Dendritic cell treated with granulocyte-macrophage colony-stimulating factor and Interleukin-4, amounts not matched to agents 40 ng/mL and 50 ng/mL, for 4 days (primary cell): ENCODE results near the gene SEC16A.

Source experiments
- H3K27ac Mint-ChIP-seq: one replicate; pipeline ENCODE4 v1.8.0; 2022; ENCODE audit warnings: mild to moderate bottlenecking, mixed read lengths
- H3K27me3 Mint-ChIP-seq: one replicate; pipeline ENCODE4 v1.8.0; 2022; ENCODE audit warnings: mild to moderate bottlenecking, mixed read lengths
- H3K36me3 Mint-ChIP-seq: one replicate; pipeline ENCODE4 v1.8.0; 2022; ENCODE audit warnings: low read depth, mixed read lengths
- H3K4me1 Mint-ChIP-seq: one replicate; pipeline ENCODE4 v1.8.0; 2022; ENCODE audit warnings: low read depth, mixed read lengths
- H3K4me3 Mint-ChIP-seq: one replicate; pipeline ENCODE4 v1.8.0; 2022; ENCODE audit warnings: mild to moderate bottlenecking, moderate library complexity, mixed read lengths
- H3K9me3 Mint-ChIP-seq: one replicate; pipeline ENCODE4 v1.8.0; 2022; ENCODE audit warnings: mixed read lengths
- intact Hi-C: fragments of 100-400 bp; cut with micrococcal nuclease; formaldehyde crosslinking; loops from one replicate; pipeline ENCODE4 v1.15.0; 2022

The SEC16A gene

GRCh38 chr9:136476369-136477150, 6.3 kb downstream of the SEC16A start:
- Mint-ChIP-seq H3K4me3 (no peak overlapping the region), H3K9me3 (no peaks in the 10 kb centered on the region), H3K36me3 (peaks cover 88% of the 10 kb centered on the region), H3K4me1 (peaks cover 16% of the 10 kb centered on the region), H3K27me3 (no peaks in the 10 kb centered on the region), H3K27ac (no peak overlapping the region)
- intact Hi-C loops = no loop called here

GRCh38 chr9:136474974-136475865, 7.6 kb downstream of the SEC16A start:
- H3K4me3 Mint-ChIP-seq = no peak overlapping the region
- intact Hi-C loops = no loop called here
- peaks cover 11% of the 10 kb centered on the region for H3K4me1 Mint-ChIP-seq
- no peak overlapping the region for H3K27ac Mint-ChIP-seq
- no peaks in the 10 kb centered on the region for H3K9me3 Mint-ChIP-seq
- no peaks in the 10 kb centered on the region for H3K27me3 Mint-ChIP-seq
- peaks cover 99% of the 10 kb centered on the region for H3K36me3 Mint-ChIP-seq

DNA sequence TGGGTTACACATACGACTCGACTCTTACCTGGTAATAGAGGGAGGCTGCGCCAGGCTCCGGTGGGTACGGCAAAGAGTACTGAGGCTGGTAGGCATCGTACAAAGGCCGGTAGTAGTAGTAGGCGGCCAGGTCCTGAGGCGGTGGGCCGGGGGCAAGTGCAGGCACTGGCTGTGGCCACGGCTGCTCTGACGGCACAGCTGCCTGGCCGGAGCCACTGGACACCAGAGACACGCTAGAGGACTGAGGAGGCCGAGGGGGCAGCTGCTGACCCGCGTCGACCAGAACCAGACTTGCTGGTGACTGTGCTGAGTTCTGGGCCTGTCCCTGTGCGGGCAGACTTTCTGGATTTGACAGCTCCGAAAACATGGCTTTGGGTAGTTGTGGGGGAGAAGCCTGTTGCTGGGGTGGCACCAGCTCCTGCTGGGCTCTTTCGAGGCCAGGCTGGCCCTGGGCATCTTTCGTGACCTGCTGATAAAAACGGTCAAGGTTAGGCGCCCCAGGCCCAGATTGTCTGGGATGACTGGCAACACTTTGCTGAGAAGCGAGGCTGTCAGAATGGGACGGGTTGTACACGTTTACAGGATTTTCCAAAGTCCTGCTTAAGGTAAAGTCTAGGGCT, 8.7 kb downstream of the SEC16A start:
- peaks cover 99% of the 10 kb centered on the region for H3K36me3 Mint-ChIP-seq
- H3K27ac Mint-ChIP-seq = no peak overlapping the region
- H3K4me1 Mint-ChIP-seq = no peaks in the 10 kb centered on the region
- intact Hi-C loops = no loop called here
- H3K9me3 Mint-ChIP-seq = no peaks in the 10 kb centered on the region
- no peak overlapping the region for H3K4me3 Mint-ChIP-seq
- no peaks in the 10 kb centered on the region for H3K27me3 Mint-ChIP-seq

DNA sequence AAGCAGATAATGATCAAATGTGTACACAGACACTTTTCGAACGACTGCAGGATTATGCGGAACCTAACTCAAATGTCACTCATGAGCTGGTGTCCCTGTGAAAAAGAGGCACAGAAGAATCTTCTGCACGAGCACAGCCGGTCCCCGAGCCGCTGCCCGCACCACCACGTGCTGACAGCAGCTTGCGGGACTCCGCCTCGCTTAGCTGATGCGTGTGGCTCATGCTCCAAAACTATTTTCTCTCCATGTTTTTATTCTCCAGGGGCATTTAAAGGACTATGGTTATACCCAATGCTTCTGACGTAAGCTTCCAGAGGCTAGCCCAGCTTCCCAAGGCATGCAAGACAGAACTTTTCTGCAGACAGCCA, 9.5 kb downstream of the SEC16A start:
- Mint-ChIP-seq H3K27ac (no peak overlapping the region), H3K9me3 (no peaks in the 10 kb centered on the region)
- intact Hi-C loops = no loop called here

GRCh38 chr9:136472640-136473353, 10.0 kb downstream of the SEC16A start:
- H3K9me3 Mint-ChIP-seq = no peaks in the 10 kb centered on the region
- no peaks in the 10 kb centered on the region for H3K4me1 Mint-ChIP-seq
- no peaks in the 10 kb centered on the region for H3K27me3 Mint-ChIP-seq
- H3K27ac Mint-ChIP-seq = no peak overlapping the region
- no peak overlapping the region for H3K4me3 Mint-ChIP-seq
- intact Hi-C loops = no loop called here
- peaks cover 99% of the 10 kb centered on the region for H3K36me3 Mint-ChIP-seq

More for the DNA sequence above, 9.5 kb downstream of the SEC16A start:
- Mint-ChIP-seq H3K4me1 (no peaks in the 10 kb centered on the region), H3K4me3 (no peak overlapping the region), H3K27me3 (no peaks in the 10 kb centered on the region), H3K36me3 (peaks cover 99% of the 10 kb centered on the region)

DNA sequence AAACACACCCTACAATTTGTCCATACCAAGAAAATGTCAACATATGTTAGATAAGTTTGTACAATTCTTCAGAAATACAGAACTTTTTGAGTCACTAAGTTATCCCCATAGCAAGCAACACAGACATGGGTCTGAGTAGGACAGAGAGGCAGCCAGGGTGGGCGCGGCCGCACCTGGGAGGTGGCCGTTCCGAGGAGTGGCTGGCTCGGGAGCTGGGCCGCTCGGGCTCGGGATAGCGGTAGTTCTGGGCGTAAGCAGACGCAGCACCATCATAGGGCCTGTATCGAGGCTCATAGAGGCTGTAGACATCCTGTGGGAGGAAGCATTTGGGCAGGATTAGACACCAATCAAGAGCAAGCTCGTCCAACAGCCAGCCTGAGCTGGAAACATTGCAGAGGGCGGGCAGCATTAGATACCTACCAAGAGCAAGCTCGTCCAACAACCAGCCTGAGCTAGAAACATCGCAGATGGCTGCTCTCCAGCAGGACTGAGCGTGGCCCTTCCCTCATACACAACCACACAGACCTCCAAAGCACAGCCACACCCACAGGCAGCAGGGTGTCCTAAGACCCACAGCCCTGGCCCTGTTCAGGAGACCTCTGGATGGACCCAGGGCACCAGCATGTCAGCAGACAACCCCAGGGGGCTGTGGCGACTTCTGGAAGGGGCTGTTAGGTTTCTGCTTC, 10.9 kb downstream of the SEC16A start:
- peaks cover 99% of the 10 kb centered on the region for H3K36me3 Mint-ChIP-seq
- no peak overlapping the region for H3K27ac Mint-ChIP-seq
- no peaks in the 10 kb centered on the region for H3K27me3 Mint-ChIP-seq
- no peak overlapping the region for H3K4me3 Mint-ChIP-seq
- H3K9me3 Mint-ChIP-seq = no peaks in the 10 kb centered on the region
- intact Hi-C loops = no loop called here
- no peaks in the 10 kb centered on the region for H3K4me1 Mint-ChIP-seq

GRCh38 chr9:136470792-136471469, 11.9 kb downstream of the SEC16A start:
- no peaks in the 10 kb centered on the region for H3K27me3 Mint-ChIP-seq
- H3K27ac Mint-ChIP-seq = no peak overlapping the region
- H3K9me3 Mint-ChIP-seq = no peaks in the 10 kb centered on the region
- no peaks in the 10 kb centered on the region for H3K4me1 Mint-ChIP-seq
- peaks cover 99% of the 10 kb centered on the region for H3K36me3 Mint-ChIP-seq
- intact Hi-C loops = no loop called here
- H3K4me3 Mint-ChIP-seq = no peak overlapping the region

GRCh38 chr9:136470356-136470755, 12.5 kb downstream of the SEC16A start:
- H3K36me3 Mint-ChIP-seq = peaks cover 99% of the 10 kb centered on the region
- no peaks in the 10 kb centered on the region for H3K4me1 Mint-ChIP-seq
- H3K27me3 Mint-ChIP-seq = no peaks in the 10 kb centered on the region
- no peak overlapping the region for H3K4me3 Mint-ChIP-seq
- no peaks in the 10 kb centered on the region for H3K9me3 Mint-ChIP-seq
- no peak overlapping the region for H3K27ac Mint-ChIP-seq
- intact Hi-C loops = no loop called here

DNA sequence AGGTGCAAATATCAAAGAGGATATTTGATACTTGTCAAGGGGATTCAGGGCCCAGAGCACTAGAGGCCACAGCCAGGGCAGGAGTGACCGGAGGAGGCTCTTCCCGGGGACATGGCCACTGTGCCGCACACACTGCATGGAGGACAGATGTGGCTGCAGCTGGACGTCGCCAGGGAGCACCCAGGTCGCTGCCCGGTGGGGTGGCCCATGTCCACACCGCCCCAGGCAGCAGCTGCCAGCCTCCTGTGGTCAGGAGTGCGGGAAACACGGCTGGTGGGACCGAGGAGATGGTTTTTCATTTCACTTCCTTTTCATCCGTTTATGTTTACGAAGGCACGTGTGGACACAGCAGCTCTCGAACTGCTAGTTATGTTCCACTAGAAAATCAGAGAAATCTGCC, 15.1 kb downstream of the SEC16A start:
- Mint-ChIP-seq H3K36me3 (peaks cover 99% of the 10 kb centered on the region), H3K9me3 (no peaks in the 10 kb centered on the region), H3K27ac (no peak overlapping the region), H3K27me3 (no peaks in the 10 kb centered on the region), H3K4me1 (no peaks in the 10 kb centered on the region), H3K4me3 (no peak overlapping the region)
- intact Hi-C loops = no loop called here

DNA sequence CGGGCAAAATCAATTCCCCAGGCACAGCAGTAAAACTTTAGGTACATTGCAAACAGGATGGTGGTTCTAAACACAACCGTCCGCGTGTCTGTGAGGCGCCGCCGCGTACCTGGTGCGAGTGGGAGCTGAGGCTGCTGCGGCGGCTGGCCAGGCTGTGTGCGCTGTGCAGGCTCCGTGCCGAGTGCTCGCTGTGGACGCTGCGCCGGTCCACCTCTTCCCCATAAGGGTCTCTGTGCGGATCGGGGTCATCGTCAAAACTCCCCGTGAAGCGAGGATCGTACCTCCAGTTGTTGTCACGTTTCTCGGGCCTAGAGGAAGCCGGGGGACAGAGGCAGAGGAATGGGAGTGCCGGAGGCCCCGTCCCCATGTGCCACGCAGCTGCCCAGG, 16.7 kb downstream of the SEC16A start:
- intact Hi-C loops = no loop called here
- no peaks in the 10 kb centered on the region for H3K9me3 Mint-ChIP-seq
- H3K36me3 Mint-ChIP-seq = peaks cover 99% of the 10 kb centered on the region
- H3K27me3 Mint-ChIP-seq = no peaks in the 10 kb centered on the region
- no peaks in the 10 kb centered on the region for H3K4me1 Mint-ChIP-seq
- H3K4me3 Mint-ChIP-seq = no peak overlapping the region
- H3K27ac Mint-ChIP-seq = no peak overlapping the region

GRCh38 chr9:136465500-136466154, 17.2 kb downstream of the SEC16A start:
- H3K4me3 Mint-ChIP-seq = no peak overlapping the region
- no peaks in the 10 kb centered on the region for H3K27me3 Mint-ChIP-seq
- H3K4me1 Mint-ChIP-seq = no peaks in the 10 kb centered on the region
- H3K36me3 Mint-ChIP-seq = peaks cover 99% of the 10 kb centered on the region
- no peak overlapping the region for H3K27ac Mint-ChIP-seq
- intact Hi-C loops = no loop called here
- H3K9me3 Mint-ChIP-seq = no peaks in the 10 kb centered on the region

GRCh38 chr9:136464241-136464640, 18.6 kb downstream of the SEC16A start:
- H3K36me3 Mint-ChIP-seq = peaks cover 98% of the 10 kb centered on the region
- intact Hi-C loops = no loop called here

More at GRCh38 chr9:136464241-136464640, 18.6 kb downstream of the SEC16A start:
- no peaks in the 10 kb centered on the region for H3K4me1 Mint-ChIP-seq
- no peak overlapping the region for H3K4me3 Mint-ChIP-seq
- no peaks in the 10 kb centered on the region for H3K9me3 Mint-ChIP-seq
- no peak overlapping the region for H3K27ac Mint-ChIP-seq
- no peaks in the 10 kb centered on the region for H3K27me3 Mint-ChIP-seq
